Hepatocyte (in vitro differentiated cells): Measurements from ENCODE around the gene NUDT15. TPM values are rescaled to one million over a fixed set of nuclear protein-coding genes. Genes with fewer than 3 reads are reported as not detected.

Source experiments
- DNase-seq: peaks from one replicate; pipeline ENCODE4 v3.0.0-alpha.2; 2016; ENCODE audit warnings: low spot score
- H2AFZ ChIP-seq: fragments of 200-600 bp; sonication (generic); 2 replicates; pipeline ENCODE4 v1.6.0; 2016; ENCODE audit warnings: antibody characterized with exemption, mild to moderate bottlenecking
- H3K27ac ChIP-seq: fragments of 200-600 bp; sonication (generic); 2 replicates; pipeline ENCODE4 v1.5.1; 2016; ENCODE audit warnings: mild to moderate bottlenecking
- H3K27me3 ChIP-seq: fragments of 200-600 bp; sonication (generic); 2 replicates; pipeline ENCODE4 v1.6.1; 2016
- H3K36me3 ChIP-seq: fragments of 200-600 bp; sonication (generic); replicated peaks from 2 replicates; pipeline ENCODE4 v1.5.1; 2016; ENCODE audit warnings: low read depth; ENCODE audit not compliant: insufficient read depth
- H3K4me1 ChIP-seq: fragments of 200-600 bp; sonication (generic); 2 replicates; pipeline ENCODE4 v1.5.1; 2016; ENCODE audit warnings: mild to moderate bottlenecking, moderate library complexity; ENCODE audit not compliant: insufficient read depth
- H3K4me2 ChIP-seq: fragments of 200-600 bp; sonication (generic); 2 replicates; pipeline ENCODE4 v1.6.0; 2016
- H3K4me3 ChIP-seq: fragments of 200-600 bp; sonication (generic); 2 replicates; pipeline ENCODE4 v1.5.1; 2016; ENCODE audit warnings: mild to moderate bottlenecking
- H3K79me2 ChIP-seq: fragments of 200-600 bp; sonication (generic); 2 replicates; pipeline ENCODE4 v1.6.0; 2017; ENCODE audit warnings: mild to moderate bottlenecking
- H3K9me2 ChIP-seq: fragments of 200-600 bp; sonication (generic); replicated peaks from 2 replicates; pipeline ENCODE4 v1.6.0; 2017; ENCODE audit warnings: mild to moderate bottlenecking; ENCODE audit not compliant: insufficient read depth
- H3K9me3 ChIP-seq: fragments of 200-600 bp; sonication (generic); 2 replicates; pipeline ENCODE4 v1.5.1; 2016; ENCODE audit warnings: low read depth, mild to moderate bottlenecking
- H4K20me1 ChIP-seq: fragments of 200-600 bp; sonication (generic); 2 replicates; pipeline ENCODE4 v1.6.0; 2016; ENCODE audit warnings: mild to moderate bottlenecking; ENCODE audit not compliant: insufficient read depth, poor library complexity, severe bottlenecking
- EZH2 ChIP-seq: fragments of 200-600 bp; sonication (generic); IDR thresholded peaks from 2 replicates; pipeline ENCODE4 v1.6.1; 2016; ENCODE audit warnings: antibody characterized with exemption, mild to moderate bottlenecking, borderline replicate concordance
- EZH2phosphoT487 ChIP-seq: fragments of 200-600 bp; sonication (generic); IDR thresholded peaks from one replicate; pipeline ENCODE4 v1.6.1; 2018; ENCODE audit warnings: antibody characterized with exemption, mild to moderate bottlenecking, low read depth, moderate library complexity; ENCODE audit not compliant: unreplicated experiment, severe bottlenecking
- WGBS: methylation state at CpG from one replicate; pipeline ENCODE4 v1.1.6; 2016; ENCODE audit warnings: low lambda C conversion rate; ENCODE audit errors: missing lambda C conversion rate; 5-methylcytosine and 5-hydroxymethylcytosine counted together
- polyA plus RNA-seq: library from polyadenylated mRNA; unstranded; fragments of >200 nt; fragmentation: Nextera tagmentation; extraction: Ambion mirVana; gene quantifications from 2 replicates; pipeline ENCODE4 v1.2.1, GENCODE V29; 2016
- total RNA-seq: library from RNA; depleted of rRNA; stranded (reverse); fragments of >200 nt; gene quantifications from 2 replicates; pipeline ENCODE4 v1.2.3, GENCODE V29; 2014
- TF ChIP-seq, protein P1 (sequence below): fragments of 200-600 bp; sonication (generic); IDR thresholded peaks from 2 replicates; pipeline ENCODE4 v1.5.1; 2016; ENCODE audit warnings: antibody characterized with exemption, mild to moderate bottlenecking; ENCODE audit not compliant: poor library complexity

The NUDT15 gene
- 16.6 and 16.8 TPM in 2 replicates for total RNA-seq
- 13.7 and 17.7 TPM in 2 replicates for polyA plus RNA-seq

- TF ChIP-seq, protein P1, sequence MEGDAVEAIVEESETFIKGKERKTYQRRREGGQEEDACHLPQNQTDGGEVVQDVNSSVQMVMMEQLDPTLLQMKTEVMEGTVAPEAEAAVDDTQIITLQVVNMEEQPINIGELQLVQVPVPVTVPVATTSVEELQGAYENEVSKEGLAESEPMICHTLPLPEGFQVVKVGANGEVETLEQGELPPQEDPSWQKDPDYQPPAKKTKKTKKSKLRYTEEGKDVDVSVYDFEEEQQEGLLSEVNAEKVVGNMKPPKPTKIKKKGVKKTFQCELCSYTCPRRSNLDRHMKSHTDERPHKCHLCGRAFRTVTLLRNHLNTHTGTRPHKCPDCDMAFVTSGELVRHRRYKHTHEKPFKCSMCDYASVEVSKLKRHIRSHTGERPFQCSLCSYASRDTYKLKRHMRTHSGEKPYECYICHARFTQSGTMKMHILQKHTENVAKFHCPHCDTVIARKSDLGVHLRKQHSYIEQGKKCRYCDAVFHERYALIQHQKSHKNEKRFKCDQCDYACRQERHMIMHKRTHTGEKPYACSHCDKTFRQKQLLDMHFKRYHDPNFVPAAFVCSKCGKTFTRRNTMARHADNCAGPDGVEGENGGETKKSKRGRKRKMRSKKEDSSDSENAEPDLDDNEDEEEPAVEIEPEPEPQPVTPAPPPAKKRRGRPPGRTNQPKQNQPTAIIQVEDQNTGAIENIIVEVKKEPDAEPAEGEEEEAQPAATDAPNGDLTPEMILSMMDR, result peak; percentile 100
- no peak for TF ChIP-seq EZH2
- WGBS, result 3% methylated on average over 79 of the region's 82 CpGs
- Histone ChIP-seq H3K36me3 (no peaks in the 10 kb centered on the region), H3K4me2 (peak within 1 kb of the TSS; percentile 86), H3K9me3 (no peaks in the 10 kb centered on the region), H3K27ac (peak within 1 kb of the TSS; percentile 98), H2AFZ (peak within 1 kb of the TSS; percentile 78), H4K20me1 (no peaks in the 10 kb centered on the region), H3K4me1 (peaks cover 6% of the 10 kb centered on the region), H3K79me2 (peaks cover 9% of the 10 kb centered on the region), H3K9me2 (no peaks in the 10 kb centered on the region), H3K4me3 (peak within 1 kb of the TSS; percentile 55), H3K27me3 (no peaks in the 10 kb centered on the region)
- peak; percentile 97 for DNase-seq
Observed at GRCh38 chr13:48037346-48038173, at the start of gene NUDT15. Gene NUDT15 (plus strand): TSS chr13:48037726. CDS start chr13:48037747, 21 bp downstream.

GRCh38 chr13:47990427-47990826, 47.1 kb upstream of the NUDT15 start:
- no peak for DNase-seq
- Histone ChIP-seq H3K27me3 (no peaks in the 10 kb centered on the region), H3K36me3 (peaks cover 3% of the 10 kb centered on the region), H3K9me3 (no peaks in the 10 kb centered on the region), H3K4me1 (no peaks in the 10 kb centered on the region), H2AFZ (no peak overlapping the region), H3K4me2 (peak overlapping the region; percentile 41), H3K79me2 (peaks cover 51% of the 10 kb centered on the region), H3K9me2 (no peaks in the 10 kb centered on the region), H4K20me1 (no peaks in the 10 kb centered on the region), H3K4me3 (no peak overlapping the region), H3K27ac (no peak overlapping the region)
- TF ChIP-seq EZH2phosphoT487 (no peak), EZH2 (no peak)
- TF ChIP-seq, protein P1, result no peak
- 92% methylated on average over 1 of the region's 1 CpG for WGBS

- WGBS, result 100% methylated on average over 2 of the region's 2 CpGs
- no peak overlapping the region for H2AFZ ChIP-seq
Observed at GRCh38 chr13:47990920-47991466, 46.5 kb upstream of the NUDT15 start.

More at GRCh38 chr13:47990920-47991466, 46.5 kb upstream of the NUDT15 start:
- H3K27me3 ChIP-seq, result no peaks in the 10 kb centered on the region
- peaks cover 56% of the 10 kb centered on the region for H3K79me2 ChIP-seq
- H3K4me1 ChIP-seq, result no peaks in the 10 kb centered on the region
- no peaks in the 10 kb centered on the region for H4K20me1 ChIP-seq
- no peaks in the 10 kb centered on the region for H3K9me3 ChIP-seq
- H3K27ac ChIP-seq, result no peak overlapping the region
- TF ChIP-seq EZH2phosphoT487, result no peak
- TF ChIP-seq, protein P1, result no peak
- no peak for TF ChIP-seq EZH2
- peak overlapping the region; percentile 41 for H3K4me2 ChIP-seq
- peak; percentile 9 for DNase-seq
- no peaks in the 10 kb centered on the region for H3K9me2 ChIP-seq
- no peak overlapping the region for H3K4me3 ChIP-seq
- H3K36me3 ChIP-seq, result peaks cover 3% of the 10 kb centered on the region
